MM.1S (cell line): ENCODE data around the gene SPEF1.

Source experiments
- EZH2 ChIP-seq: fragments of 300-600 bp; sonication (generic); optimal IDR thresholded peaks from 2 replicates; pipeline ENCODE3; 2017; ENCODE audit warnings: low read depth, mild to moderate bottlenecking, antibody characterized with exemption, low read length, mixed read lengths
- EZH2phosphoT487 ChIP-seq: fragments of 300-600 bp; sonication (generic); IDR thresholded peaks from 2 replicates; pipeline ENCODE4 v1.6.1; 2018; ENCODE audit warnings: antibody characterized with exemption, low read length
- TF ChIP-seq, protein P1 (sequence below): fragments of 300-600 bp; sonication (generic); IDR thresholded peaks from 2 replicates; pipeline ENCODE4 v1.5.1; 2016; ENCODE audit warnings: antibody characterized with exemption, low read length, mixed read lengths

DNA sequence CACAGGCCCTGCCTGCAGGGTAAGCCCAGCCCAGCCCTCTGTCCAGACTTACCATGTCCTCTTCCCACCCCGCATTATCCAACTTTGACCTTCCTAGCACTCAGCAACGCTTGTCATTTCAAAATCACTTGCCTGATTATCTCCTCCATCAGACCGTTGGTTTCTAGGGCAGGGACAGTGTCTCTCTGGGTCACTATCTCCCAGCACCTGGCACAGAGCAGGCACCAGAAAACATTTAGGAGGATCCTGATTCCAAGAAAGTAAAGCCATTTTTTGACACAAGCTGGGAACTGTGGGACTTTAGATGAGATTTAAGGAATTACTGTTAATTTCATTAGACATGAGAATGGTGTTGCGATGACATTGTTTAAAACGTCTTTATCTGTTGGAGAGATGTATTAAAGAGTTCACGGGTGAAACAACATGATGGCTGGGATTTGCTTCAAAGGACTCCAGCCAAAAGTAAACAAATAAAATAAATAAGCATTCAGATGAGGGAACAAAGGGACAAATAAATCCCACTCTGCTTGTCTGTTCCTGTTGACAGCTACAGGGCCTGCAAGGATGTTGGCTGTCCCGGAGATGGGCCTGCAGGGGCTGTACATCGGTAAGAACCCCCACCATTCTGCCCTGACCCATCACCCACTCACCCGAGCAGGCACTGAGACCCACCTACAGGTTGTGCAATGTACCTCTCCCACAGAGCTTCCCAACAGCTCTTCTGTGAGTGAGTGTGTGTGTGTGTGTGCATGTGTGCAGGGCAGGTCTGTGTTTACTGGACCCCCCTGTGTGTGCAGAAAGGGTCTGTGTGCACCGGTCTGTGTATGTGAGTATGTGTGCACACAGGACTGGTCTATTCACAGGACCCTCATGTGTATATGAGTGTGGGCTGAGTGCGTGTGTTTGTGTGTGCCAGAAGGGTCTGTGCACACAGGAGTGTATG lies 42.9 kb downstream of the SPEF1 start:
- TF ChIP-seq, protein P1, sequence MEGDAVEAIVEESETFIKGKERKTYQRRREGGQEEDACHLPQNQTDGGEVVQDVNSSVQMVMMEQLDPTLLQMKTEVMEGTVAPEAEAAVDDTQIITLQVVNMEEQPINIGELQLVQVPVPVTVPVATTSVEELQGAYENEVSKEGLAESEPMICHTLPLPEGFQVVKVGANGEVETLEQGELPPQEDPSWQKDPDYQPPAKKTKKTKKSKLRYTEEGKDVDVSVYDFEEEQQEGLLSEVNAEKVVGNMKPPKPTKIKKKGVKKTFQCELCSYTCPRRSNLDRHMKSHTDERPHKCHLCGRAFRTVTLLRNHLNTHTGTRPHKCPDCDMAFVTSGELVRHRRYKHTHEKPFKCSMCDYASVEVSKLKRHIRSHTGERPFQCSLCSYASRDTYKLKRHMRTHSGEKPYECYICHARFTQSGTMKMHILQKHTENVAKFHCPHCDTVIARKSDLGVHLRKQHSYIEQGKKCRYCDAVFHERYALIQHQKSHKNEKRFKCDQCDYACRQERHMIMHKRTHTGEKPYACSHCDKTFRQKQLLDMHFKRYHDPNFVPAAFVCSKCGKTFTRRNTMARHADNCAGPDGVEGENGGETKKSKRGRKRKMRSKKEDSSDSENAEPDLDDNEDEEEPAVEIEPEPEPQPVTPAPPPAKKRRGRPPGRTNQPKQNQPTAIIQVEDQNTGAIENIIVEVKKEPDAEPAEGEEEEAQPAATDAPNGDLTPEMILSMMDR: no peak
- TF ChIP-seq EZH2: no peak
- TF ChIP-seq EZH2phosphoT487: no peak
